Parathyroid adenoma (tissue), 2 donors: ENCODE data around the gene PLXNA4.

ENCODE experiments used
- H2AFZ ChIP-seq: fragments of 300-600 bp; sonication (generic); one replicate; pipeline ENCODE4 v1.7.0; 2017; ENCODE audit warnings: antibody characterized with exemption, mild to moderate bottlenecking
- H3K27ac ChIP-seq: fragments of 300-600 bp; sonication (generic); one replicate; pipeline ENCODE4 v1.7.0; 2017
- H3K27me3 ChIP-seq: fragments of 300-600 bp; sonication (generic); one replicate; pipeline ENCODE4 v1.7.0; 2017; ENCODE audit warnings: low read length; ENCODE audit not compliant: control insufficient read depth, insufficient read depth
- H3K36me3 ChIP-seq: fragments of 300-600 bp; sonication (generic); one replicate; pipeline ENCODE4 v1.7.0; 2017; ENCODE audit warnings: low read length; ENCODE audit not compliant: control insufficient read depth, insufficient read depth
- H3K4me1 ChIP-seq: fragments of 300-600 bp; sonication (generic); one replicate; pipeline ENCODE4 v1.7.0; 2017; ENCODE audit warnings: control low read depth
- H3K4me2 ChIP-seq: fragments of 300-600 bp; sonication (generic); one replicate; pipeline ENCODE4 v1.7.0; 2017; ENCODE audit warnings: low read length
- H3K4me3 ChIP-seq: fragments of 300-600 bp; sonication (generic); one replicate; pipeline ENCODE4 v1.7.0; 2017; ENCODE audit warnings: low read depth, low read length
- H3K79me2 ChIP-seq: fragments of 300-600 bp; sonication (generic); one replicate; pipeline ENCODE4 v1.7.0; 2017; ENCODE audit warnings: control low read depth
- H3K9ac ChIP-seq: fragments of 300-600 bp; sonication (generic); one replicate; pipeline ENCODE4 v1.7.0; 2017; ENCODE audit warnings: mild to moderate bottlenecking
- H3K9me3 ChIP-seq: fragments of 300-600 bp; sonication (generic); one replicate; pipeline ENCODE4 v1.7.0; 2017; ENCODE audit warnings: low read length; ENCODE audit not compliant: control insufficient read depth
- CTCF ChIP-seq: fragments of 300-600 bp; sonication (generic); IDR thresholded peaks from one replicate; pipeline ENCODE4 v1.7.0; 2017; ENCODE audit warnings: antibody characterized with exemption, mild to moderate bottlenecking
- donor health status: primary hyperparathyroidism.

PLXNA4 gene

GRCh38 chr7:132480534-132480933 lies 95.7 kb downstream of the PLXNA4 start:
- TF ChIP-seq CTCF = no peak
- Histone ChIP-seq H3K27ac (no peak overlapping the region), H3K79me2 (no peaks in the 10 kb centered on the region), H3K27me3 (no peaks in the 10 kb centered on the region), H3K36me3 (no peaks in the 10 kb centered on the region), H3K9ac (no peak overlapping the region), H3K9me3 (no peaks in the 10 kb centered on the region), H3K4me1 (peaks cover 3% of the 10 kb centered on the region), H3K4me2 (no peak overlapping the region), H2AFZ (no peak overlapping the region), H3K4me3 (no peak overlapping the region)

GRCh38 chr7:132476541-132476940 lies 99.7 kb downstream of the PLXNA4 start:
- Histone ChIP-seq H3K9me3 (no peaks in the 10 kb centered on the region), H3K36me3 (no peaks in the 10 kb centered on the region), H3K9ac (no peak overlapping the region), H3K4me1 (peaks cover 3% of the 10 kb centered on the region), H3K27me3 (no peaks in the 10 kb centered on the region), H2AFZ (no peak overlapping the region), H3K4me2 (no peak overlapping the region), H3K79me2 (no peaks in the 10 kb centered on the region), H3K27ac (no peak overlapping the region), H3K4me3 (no peak overlapping the region)
- no peak for TF ChIP-seq CTCF

DNA sequence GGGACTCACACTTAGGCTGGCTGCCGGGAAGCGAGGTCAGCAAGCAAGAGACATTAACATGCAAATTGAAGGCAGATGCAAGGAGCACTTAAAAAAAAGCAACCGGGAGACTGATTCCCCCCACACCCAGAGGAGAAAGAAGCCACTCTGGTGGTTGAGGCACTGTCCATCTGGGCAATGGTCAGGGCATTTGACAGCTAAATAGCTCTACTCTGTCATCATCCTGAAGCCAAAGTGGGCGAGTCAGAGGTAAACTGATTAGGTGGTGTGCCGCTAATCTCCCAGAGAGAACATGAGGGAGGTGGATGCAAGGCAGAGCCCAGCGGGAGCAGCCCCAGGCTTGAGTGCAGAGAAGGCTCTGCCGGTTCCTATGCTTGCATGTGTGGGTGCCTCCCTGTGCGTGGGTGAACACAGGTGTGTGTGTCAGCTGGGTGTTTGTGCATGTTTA lies 100.6 kb downstream of the PLXNA4 start:
- TF ChIP-seq CTCF = no peak
- no peak overlapping the region for H3K9ac ChIP-seq
- peaks cover 3% of the 10 kb centered on the region for H3K4me1 ChIP-seq
- H3K9me3 ChIP-seq = no peaks in the 10 kb centered on the region
- H3K79me2 ChIP-seq = no peaks in the 10 kb centered on the region
- no peaks in the 10 kb centered on the region for H3K27me3 ChIP-seq
- no peak overlapping the region for H3K4me2 ChIP-seq
- no peaks in the 10 kb centered on the region for H3K36me3 ChIP-seq
- H2AFZ ChIP-seq = no peak overlapping the region
- no peak overlapping the region for H3K4me3 ChIP-seq
- H3K27ac ChIP-seq = no peak overlapping the region

- H3K27me3 ChIP-seq = no peaks in the 10 kb centered on the region
- no peaks in the 10 kb centered on the region for H3K79me2 ChIP-seq
- peaks cover 3% of the 10 kb centered on the region for H3K4me1 ChIP-seq
- no peak for TF ChIP-seq CTCF
- H3K9me3 ChIP-seq = no peaks in the 10 kb centered on the region
- no peak overlapping the region for H3K4me3 ChIP-seq
- no peak overlapping the region for H3K9ac ChIP-seq
- no peak overlapping the region for H3K27ac ChIP-seq
- no peaks in the 10 kb centered on the region for H3K36me3 ChIP-seq
- no peak overlapping the region for H2AFZ ChIP-seq
- no peak overlapping the region for H3K4me2 ChIP-seq
Measured at GRCh38 chr7:132475037-132475668, 101.1 kb downstream of the PLXNA4 start.

DNA sequence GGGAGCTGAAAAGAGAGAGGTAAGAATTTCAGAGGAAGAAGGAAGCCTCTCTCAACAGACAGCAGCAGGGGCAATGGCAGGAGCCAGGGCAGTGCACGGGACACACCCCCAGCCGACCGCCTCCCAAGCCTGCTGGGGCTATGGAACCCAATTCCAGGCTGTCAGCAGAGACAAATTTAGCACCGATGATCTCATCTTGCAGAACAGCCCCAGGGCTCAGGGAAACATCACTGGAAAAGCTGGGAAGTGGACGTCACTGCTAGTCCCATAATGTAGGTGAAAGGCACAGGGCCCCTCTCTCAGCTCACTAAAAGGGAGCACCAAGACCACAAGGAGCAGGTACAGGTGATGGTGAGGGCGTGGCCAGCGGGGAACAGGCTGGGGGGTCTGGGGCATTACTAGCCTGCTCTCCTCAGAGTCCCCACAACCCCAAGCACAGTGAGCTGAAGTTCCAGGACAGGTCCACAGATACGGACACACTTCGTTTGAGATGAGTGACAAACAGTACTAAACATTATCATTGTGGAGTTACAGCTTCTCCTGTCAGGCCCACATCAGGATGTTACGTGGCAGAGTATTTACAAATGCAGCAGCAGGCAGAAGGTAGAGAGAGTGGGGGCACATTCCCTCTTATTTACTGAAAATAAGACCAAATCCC lies 103.7 kb downstream of the PLXNA4 start:
- Histone ChIP-seq H3K9me3 (no peaks in the 10 kb centered on the region), H2AFZ (no peak overlapping the region), H3K9ac (no peak overlapping the region), H3K4me3 (no peak overlapping the region), H3K27me3 (no peaks in the 10 kb centered on the region), H3K27ac (no peak overlapping the region), H3K79me2 (no peaks in the 10 kb centered on the region), H3K36me3 (no peaks in the 10 kb centered on the region), H3K4me1 (peaks cover 3% of the 10 kb centered on the region), H3K4me2 (no peak overlapping the region)
- TF ChIP-seq CTCF = no peak
